Stimulated activated CD4-positive, alpha-beta T cell treated with anti-CD3 and anti-CD28 coated beads, Interleukin-15, amount 100 ng/mL, for 24 hours (primary cell): ENCODE measurements around the gene C9orf50.

ENCODE experiments used
- DNase-seq: peaks from one replicate; pipeline ENCODE4 v3.0.0-alpha.2; 2020

C9orf50 gene

DNA sequence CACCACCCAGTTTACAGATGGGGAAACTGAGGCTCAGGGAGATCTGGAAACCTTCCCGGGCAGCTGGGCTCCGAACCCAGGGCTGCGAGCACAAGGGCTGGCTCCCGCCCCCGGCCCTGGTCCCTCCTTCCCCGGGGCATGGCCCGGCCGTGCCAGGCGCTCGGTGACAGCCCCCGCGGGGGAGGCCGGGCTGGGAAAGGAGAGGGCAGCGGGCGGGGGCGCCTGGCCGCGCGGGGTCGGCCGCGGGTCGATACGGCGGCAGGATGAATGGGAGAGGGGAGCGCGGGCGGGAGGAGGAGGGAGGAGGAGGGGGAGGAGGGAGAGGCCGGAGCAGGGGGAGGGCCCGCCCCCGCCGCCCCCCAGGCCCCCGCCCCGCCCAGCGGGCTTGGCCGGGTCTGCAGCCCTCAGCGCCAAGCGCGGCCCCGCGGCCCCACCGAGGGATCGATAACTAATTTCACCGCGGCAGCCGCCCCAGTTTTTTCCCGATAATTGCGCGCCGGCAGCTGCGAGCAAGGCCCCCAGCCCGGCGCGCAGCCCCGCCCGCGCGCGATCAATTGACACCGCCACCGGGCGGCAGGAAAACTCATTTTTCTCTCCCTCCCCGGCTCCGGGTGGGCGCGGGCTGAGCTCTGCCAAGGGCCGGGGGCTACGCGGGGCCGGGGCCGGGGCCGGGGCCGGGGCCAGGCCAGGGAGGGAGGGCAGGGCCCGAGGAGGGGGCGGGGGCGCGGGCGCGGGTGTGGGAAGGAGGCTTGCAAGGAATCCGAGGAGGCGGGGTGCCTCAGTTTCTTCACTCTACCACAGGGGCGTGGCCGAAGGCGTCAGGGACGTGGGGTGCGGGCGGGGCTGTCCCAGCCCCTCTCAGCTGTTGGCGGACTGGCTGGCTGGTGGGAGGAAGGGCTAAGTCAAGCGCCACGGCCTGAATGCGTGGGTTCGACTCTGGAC, 52.1 kb downstream of the C9orf50 start:
- peak; percentile 29 for DNase-seq

- DNase-seq = no peak
Observed at GRCh38 chr9:129567842-129568559, 52.9 kb downstream of the C9orf50 start.

GRCh38 chr9:129567329-129567728, 53.6 kb downstream of the C9orf50 start:
- no peak for DNase-seq

DNA sequence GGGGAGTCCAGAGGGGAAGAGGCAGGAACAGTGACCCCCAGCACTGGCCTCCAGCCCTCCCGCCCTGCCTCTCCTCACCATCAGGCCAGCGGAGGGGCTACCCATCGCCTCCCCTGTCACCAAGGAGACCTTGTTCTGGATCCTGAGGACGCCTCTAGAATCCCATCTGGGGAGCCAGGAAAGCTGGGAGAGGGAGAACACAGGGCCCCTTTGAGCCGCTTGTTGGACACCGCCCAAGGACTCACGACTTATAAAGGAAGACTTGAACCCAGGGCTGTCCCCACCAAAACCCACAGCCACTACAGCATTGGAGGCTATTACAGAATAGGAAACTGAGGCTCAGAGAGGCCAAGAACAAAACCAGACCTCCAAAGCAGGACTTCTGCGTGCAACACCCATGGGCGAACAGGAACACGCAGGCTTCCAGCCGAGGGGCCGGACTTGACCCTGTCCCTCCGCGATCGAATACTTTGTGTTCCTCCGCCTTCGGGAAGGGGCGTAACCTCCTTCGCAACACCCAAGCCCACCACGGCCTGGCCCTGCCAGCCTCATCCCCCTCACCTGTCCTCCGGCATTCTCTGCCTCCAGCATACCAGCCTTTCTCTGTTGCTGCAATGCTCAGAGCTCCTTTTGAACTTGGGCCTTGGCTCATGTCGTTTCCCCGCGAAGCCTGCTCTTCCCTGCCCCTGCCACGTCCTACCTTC, 54.2 kb downstream of the C9orf50 start:
- no peak for DNase-seq

DNA sequence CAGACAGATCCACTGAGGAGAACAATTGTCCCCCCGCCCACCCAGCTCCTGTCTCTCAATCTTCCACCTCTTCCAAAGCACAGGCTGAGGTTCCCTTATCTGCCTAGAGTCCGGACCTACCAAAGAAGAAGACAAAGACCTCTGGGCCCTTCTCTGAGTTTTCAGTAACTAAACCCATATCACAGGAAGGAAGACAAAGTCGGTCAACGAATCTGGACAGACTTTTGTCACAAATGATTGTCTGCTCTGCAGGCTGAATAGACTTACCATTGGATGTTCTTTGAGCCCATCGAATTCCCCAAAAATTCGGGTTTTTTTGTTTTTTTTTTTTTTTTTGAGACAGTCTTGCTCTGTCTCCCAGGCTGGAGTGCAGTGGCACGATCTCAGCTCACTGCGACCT, 58.0 kb downstream of the C9orf50 start:
- DNase-seq = no peak

GRCh38 chr9:129562514-129562913, 58.4 kb downstream of the C9orf50 start:
- no peak for DNase-seq
